Vagina (tissue), 2 donors: ENCODE results near the gene GPC5.
"Not testable (repeated sequence)": the region's sequence is repeated elsewhere in the genome, so short reads cannot be mapped to it uniquely, and the experiment has no call there.

Experiments used
- CTCF ChIP-seq, 3 experiments: fragments of 450-650 bp in 2 of 3; fragments of 200-600 bp in 1 of 3; sonication (generic) in 1 of 3; IDR thresholded peaks; one replicate each; pipeline ENCODE4 v1.5.1; 2017 to 2019; ENCODE audit warnings: antibody characterized with exemption in 3 of 3, mild to moderate bottlenecking in 2 of 3, moderate library complexity in 2 of 3
- POLR2A ChIP-seq, 2 donors: fragments of 450-650 bp; IDR thresholded peaks; one replicate each; pipeline ENCODE4 v1.6.1; 2017; ENCODE audit warnings: antibody characterized with exemption in 2 of 2, mild to moderate bottlenecking in 2 of 2, moderate library complexity in 2 of 2
- POLR2AphosphoS5 ChIP-seq, 2 donors: sonication (generic); formaldehyde crosslinking; IDR thresholded peaks; one replicate each; pipeline ENCODE4 v1.9.0; 2017; ENCODE audit warnings: antibody characterized with exemption in 2 of 2, mild to moderate bottlenecking in 2 of 2, low read depth in 1 of 2; ENCODE audit not compliant: insufficient read depth in 1 of 2

- not testable (repeated sequence) for TF ChIP-seq CTCF (IDR thresholded peaks at IDR 0.05); POLR2A (IDR thresholded peaks at IDR 0.05); POLR2AphosphoS5 (IDR thresholded peaks at IDR 0.05; ENCODE audit: insufficient read depth in 1 of 2, low read depth in 1 of 2)
These were observed 1297.4 kb downstream of the GPC5 start for GRCh38 chr13:92695827-92696226.
